ENCODE results near the gene USE1. TPM values are rescaled to one million over a fixed set of nuclear protein-coding genes. Genes with fewer than 3 reads are reported as not detected.

The USE1 gene, protein sequence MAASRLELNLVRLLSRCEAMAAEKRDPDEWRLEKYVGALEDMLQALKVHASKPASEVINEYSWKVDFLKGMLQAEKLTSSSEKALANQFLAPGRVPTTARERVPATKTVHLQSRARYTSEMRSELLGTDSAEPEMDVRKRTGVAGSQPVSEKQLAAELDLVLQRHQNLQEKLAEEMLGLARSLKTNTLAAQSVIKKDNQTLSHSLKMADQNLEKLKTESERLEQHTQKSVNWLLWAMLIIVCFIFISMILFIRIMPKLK
- total RNA-seq: 36.1 and 37.5 TPM in 2 replicates
- long read RNA-seq, partial matches to known transcripts: 0 of 8 reads
- long read RNA-seq, other reads (novel, unspliced or antisense): 1 of 8 reads

DNA sequence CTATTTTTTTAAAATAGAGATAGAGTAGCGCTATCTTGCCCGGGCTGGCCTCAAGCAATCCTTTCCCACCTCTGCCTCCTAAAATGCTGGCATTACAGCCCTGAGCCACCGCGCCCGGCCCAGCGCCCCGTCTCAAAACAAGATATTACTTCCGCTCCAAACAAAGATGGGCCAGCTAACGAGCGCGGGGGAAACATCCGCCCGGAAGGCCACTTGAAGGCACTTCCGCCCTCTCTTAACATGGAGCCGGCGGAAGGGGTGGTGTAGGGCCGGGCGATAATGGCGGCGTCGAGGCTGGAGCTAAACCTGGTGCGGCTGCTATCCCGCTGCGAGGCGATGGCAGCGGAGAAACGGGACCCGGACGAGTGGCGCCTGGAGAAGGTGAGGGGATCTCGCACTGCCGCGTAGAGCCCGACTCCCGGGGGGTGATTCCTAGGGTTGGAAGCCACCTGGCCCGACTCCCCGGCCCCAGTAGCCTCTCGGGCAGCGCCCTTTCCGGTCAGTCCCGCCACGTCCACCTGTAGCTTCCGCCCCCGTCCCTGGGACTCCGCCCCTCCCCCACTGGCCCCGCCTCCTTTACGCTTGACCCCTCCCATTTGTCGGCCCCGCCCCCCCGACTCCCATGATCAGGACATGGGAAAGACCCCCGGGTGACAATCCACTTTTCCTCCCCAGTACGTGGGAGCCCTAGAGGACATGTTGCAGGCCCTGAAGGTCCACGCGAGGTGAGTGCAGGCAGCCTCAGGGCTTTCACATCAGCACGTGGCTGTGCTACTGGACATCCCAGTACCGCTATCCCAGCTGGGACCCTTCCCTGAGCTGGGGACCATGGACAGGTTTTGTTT is at the start of gene USE1:
Gene USE1 (plus strand): TSS at position 231 of the 845 bp plus-strand sequence. CDS start 49 bp downstream, at position 280.
- Mint-ChIP-seq H3K9me3 (ENCODE audit: unreplicated experiment) (no peaks in the 10 kb centered on the region), H3K27ac (ENCODE audit: unreplicated experiment) (peak within 1 kb of the TSS; percentile 97), H3K27me3 (ENCODE audit: unreplicated experiment) (no peaks in the 10 kb centered on the region), H3K4me3 (ENCODE audit: unreplicated experiment) (peak within 1 kb of the TSS; percentile 88), H3K36me3 (ENCODE audit: unreplicated experiment) (peaks cover 22% of the 10 kb centered on the region), H3K4me1 (ENCODE audit: unreplicated experiment) (peaks cover 27% of the 10 kb centered on the region)
- DNase-seq (ENCODE audit: extremely low spot score, unreplicated experiment): peak; percentile 94
- TF ChIP-seq, protein P1, sequence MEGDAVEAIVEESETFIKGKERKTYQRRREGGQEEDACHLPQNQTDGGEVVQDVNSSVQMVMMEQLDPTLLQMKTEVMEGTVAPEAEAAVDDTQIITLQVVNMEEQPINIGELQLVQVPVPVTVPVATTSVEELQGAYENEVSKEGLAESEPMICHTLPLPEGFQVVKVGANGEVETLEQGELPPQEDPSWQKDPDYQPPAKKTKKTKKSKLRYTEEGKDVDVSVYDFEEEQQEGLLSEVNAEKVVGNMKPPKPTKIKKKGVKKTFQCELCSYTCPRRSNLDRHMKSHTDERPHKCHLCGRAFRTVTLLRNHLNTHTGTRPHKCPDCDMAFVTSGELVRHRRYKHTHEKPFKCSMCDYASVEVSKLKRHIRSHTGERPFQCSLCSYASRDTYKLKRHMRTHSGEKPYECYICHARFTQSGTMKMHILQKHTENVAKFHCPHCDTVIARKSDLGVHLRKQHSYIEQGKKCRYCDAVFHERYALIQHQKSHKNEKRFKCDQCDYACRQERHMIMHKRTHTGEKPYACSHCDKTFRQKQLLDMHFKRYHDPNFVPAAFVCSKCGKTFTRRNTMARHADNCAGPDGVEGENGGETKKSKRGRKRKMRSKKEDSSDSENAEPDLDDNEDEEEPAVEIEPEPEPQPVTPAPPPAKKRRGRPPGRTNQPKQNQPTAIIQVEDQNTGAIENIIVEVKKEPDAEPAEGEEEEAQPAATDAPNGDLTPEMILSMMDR (IDR thresholded peaks at IDR 0.05): no peak

DNA sequence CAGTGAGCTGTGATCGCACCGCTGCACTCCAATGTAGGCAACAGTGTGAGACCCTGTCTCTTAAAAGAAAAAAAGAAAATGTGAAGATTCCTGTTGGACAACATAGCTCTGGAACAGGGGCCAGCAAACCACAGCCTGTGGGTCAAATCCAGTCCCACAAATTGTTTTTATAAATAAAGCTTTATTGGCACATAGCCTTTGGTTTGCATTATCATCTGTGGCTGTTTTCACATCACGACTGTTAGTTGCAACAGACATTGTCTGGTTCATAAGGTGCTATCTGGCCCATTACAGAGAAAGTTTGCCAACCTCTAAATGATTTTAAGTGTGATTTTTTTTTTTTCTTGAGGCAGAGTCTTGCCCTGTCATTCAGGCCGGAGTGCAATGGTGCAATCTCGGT is 49.4 kb upstream of the USE1 start:
- H3K27ac Mint-ChIP-seq (ENCODE audit: unreplicated experiment): no peak overlapping the region
- TF ChIP-seq, protein P1 (IDR thresholded peaks at IDR 0.05): no peak
- H3K27me3 Mint-ChIP-seq (ENCODE audit: unreplicated experiment): no peaks in the 10 kb centered on the region
- H3K4me3 Mint-ChIP-seq (ENCODE audit: unreplicated experiment): no peak overlapping the region
- no peak for DNase-seq (ENCODE audit: extremely low spot score, unreplicated experiment)
- no peaks in the 10 kb centered on the region for H3K4me1 Mint-ChIP-seq (ENCODE audit: unreplicated experiment)
- H3K36me3 Mint-ChIP-seq (ENCODE audit: unreplicated experiment): peaks cover 35% of the 10 kb centered on the region
- H3K9me3 Mint-ChIP-seq (ENCODE audit: unreplicated experiment): peaks cover 9% of the 10 kb centered on the region

DNA sequence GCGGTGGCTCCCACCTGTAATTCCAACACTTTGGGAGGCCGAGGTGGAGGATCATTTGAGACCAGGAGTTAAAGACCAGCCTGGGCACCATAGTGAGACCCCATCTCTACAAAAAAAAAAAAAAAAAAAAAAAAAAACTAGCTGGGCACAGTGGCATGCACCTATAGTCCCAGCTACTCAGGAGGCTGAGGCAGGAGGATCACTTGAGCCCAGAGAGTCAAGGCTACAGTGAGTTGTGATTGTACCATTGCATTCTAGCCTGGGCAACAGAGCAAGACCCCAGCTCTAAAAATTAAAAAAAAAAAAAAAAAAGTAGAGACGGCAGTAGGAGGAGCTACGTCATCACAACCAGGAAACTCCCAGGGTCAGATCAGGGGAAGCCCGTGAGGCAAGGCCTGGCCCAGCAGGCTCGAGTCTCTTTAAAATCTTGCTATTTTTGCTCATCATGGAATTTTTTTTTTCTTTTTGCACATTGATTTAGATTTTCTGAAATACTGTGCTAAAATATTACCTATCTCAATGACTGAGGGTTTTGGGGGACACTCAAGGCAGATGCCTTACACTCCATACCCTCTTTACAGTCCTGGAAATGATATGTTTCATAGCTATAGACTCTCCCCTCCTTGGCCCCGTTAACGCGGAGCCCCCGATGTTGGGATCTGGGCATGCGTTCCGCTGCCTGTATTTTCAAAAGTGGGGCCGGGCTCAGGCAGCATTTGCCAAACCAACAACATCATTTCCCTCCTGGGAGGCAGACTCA is 44.4 kb upstream of the USE1 start:
- Mint-ChIP-seq H3K27ac (ENCODE audit: unreplicated experiment) (no peak overlapping the region), H3K4me1 (ENCODE audit: unreplicated experiment) (peaks cover 3% of the 10 kb centered on the region), H3K9me3 (ENCODE audit: unreplicated experiment) (no peaks in the 10 kb centered on the region), H3K4me3 (ENCODE audit: unreplicated experiment) (no peak overlapping the region), H3K36me3 (ENCODE audit: unreplicated experiment) (peaks cover 34% of the 10 kb centered on the region), H3K27me3 (ENCODE audit: unreplicated experiment) (no peaks in the 10 kb centered on the region)
- DNase-seq (ENCODE audit: extremely low spot score, unreplicated experiment): no peak
- TF ChIP-seq, protein P1 (IDR thresholded peaks at IDR 0.05): no peak

DNA sequence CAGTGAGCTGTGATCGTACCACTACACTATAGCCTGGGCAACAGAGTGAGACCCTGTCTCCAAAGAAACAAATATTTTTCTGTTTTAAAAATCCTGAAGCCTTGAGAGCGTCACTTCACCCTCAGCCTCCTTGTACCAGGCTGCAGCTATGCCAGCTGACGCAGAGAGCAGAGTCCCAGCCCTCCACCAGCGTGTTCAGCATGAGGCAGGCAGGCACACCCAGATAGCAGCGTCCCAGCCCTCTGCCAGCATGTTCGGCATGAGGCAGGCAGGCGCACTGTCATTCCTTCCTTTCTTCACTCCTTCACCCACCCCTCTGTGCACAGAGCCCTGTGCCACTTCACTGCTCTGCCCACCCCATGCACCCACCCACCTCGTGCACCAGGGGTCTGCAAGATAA is 43.3 kb upstream of the USE1 start:
- Mint-ChIP-seq H3K9me3 (ENCODE audit: unreplicated experiment) (no peaks in the 10 kb centered on the region), H3K4me1 (ENCODE audit: unreplicated experiment) (peaks cover 3% of the 10 kb centered on the region), H3K27me3 (ENCODE audit: unreplicated experiment) (no peaks in the 10 kb centered on the region), H3K4me3 (ENCODE audit: unreplicated experiment) (no peak overlapping the region), H3K27ac (ENCODE audit: unreplicated experiment) (no peak overlapping the region), H3K36me3 (ENCODE audit: unreplicated experiment) (peaks cover 36% of the 10 kb centered on the region)
- TF ChIP-seq, protein P1 (IDR thresholded peaks at IDR 0.05): no peak
- DNase-seq (ENCODE audit: extremely low spot score, unreplicated experiment): no peak

Data from osteocyte (in vitro differentiated cells).